ENCODE results near the gene LOXL3.

LOXL3 gene

DNA sequence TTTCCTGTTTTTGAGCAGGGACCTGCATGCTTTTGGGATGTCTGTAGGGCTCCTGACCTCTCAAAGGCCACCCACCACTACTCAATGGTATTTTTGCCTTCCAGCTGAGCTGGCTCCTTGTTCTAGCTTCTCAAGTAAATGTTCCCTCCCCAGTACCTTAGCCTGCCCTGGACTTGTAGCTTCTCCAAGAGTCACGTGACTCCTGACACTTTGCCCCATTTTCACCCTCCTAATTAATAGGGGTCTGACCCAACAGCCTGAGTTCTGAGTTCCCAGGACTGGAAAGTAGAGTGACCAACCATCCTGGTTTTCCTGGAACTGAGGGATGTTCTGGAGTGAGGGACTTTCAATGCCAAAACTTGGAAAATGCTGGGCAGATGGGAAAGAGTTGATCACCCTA, 58.3 kb downstream of the LOXL3 start:
- Histone ChIP-seq H3K9me3 (ENCODE audit: control extremely low read depth in 1 of 5, control insufficient read depth in 4 of 5, insufficient read depth in 2 of 5, low read depth in 1 of 5, low read length in 4 of 5) (no peaks in the 10 kb centered on the region), H3K4me1 (ENCODE audit: control extremely low read depth in 1 of 4, control insufficient read depth in 4 of 4, insufficient read depth in 4 of 4, low read length in 3 of 4) (peaks cover 4 to 26% (median 23%) of the 10 kb centered on the region in 4 experiments), H3K4me3 (ENCODE audit: control insufficient read depth in 1 of 7, extremely low read depth in 1 of 7, insufficient read depth in 4 of 7, low read depth in 2 of 7, low read length in 6 of 7) (no peak overlapping the region), H3K36me3 (ENCODE audit: control insufficient read depth in 4 of 4, insufficient read depth in 4 of 4, low read length in 3 of 4) (peaks cover 4 to 41% (median 24%) of the 10 kb centered on the region in 4 experiments), H3K27me3 (replicated peaks in 2 of 5; ENCODE audit: control insufficient read depth in 4 of 5, insufficient read depth in 5 of 5, low read length in 4 of 5) (peaks cover 0 to 44% (median 31%) of the 10 kb centered on the region in 5 experiments), H3K27ac (ENCODE audit: insufficient read depth in 1 of 2, low read depth in 1 of 2, low read length in 2 of 2, poor library complexity in 1 of 2, severe bottlenecking in 2 of 2) (no peak overlapping the region)
- CTCF ChIA-PET = interaction anchor here (0.8 to 1.3 kb wide), 5 partner anchors 8 to 93 kb away, joined by 3 to 4 read pairs (median 3); partner anchors contain the start of genes CCDC142 and TTC31
- 100% methylated on average over 1 of the region's 1 CpG for WGBS (ENCODE audit: insufficient coverage)
- POLR2A ChIA-PET = no interaction called here
- no peak for DNase-seq

- ChIA-PET CTCF (interaction anchor here (0.5 to 2.4 kb wide), 7 partner anchors 10 to 92 kb away, joined by 3 to 13 read pairs (median 5); partner anchors contain the start of genes CCDC142, PCGF1 and TTC31), POLR2A (no interaction called here)
- H3K27me3 ChIP-seq (replicated peaks in 2 of 5; ENCODE audit: control insufficient read depth in 4 of 5, insufficient read depth in 5 of 5, low read length in 4 of 5) = peaks cover 0 to 25% (median 17%) of the 10 kb centered on the region in 5 experiments
- H3K4me3 ChIP-seq (ENCODE audit: control insufficient read depth in 1 of 7, extremely low read depth in 1 of 7, insufficient read depth in 4 of 7, low read depth in 2 of 7, low read length in 6 of 7) = no peak overlapping the region
- DNase-seq = no peak
- 91% methylated on average over 3 of the region's 3 CpGs for WGBS (ENCODE audit: insufficient coverage)
- peaks cover 2 to 12% (median 10%) of the 10 kb centered on the region in 4 experiments for H3K4me1 ChIP-seq (ENCODE audit: control extremely low read depth in 1 of 4, control insufficient read depth in 4 of 4, insufficient read depth in 4 of 4, low read length in 3 of 4)
- no peaks in the 10 kb centered on the region for H3K9me3 ChIP-seq (ENCODE audit: control extremely low read depth in 1 of 5, control insufficient read depth in 4 of 5, insufficient read depth in 2 of 5, low read depth in 1 of 5, low read length in 4 of 5)
- H3K36me3 ChIP-seq (ENCODE audit: control insufficient read depth in 4 of 4, insufficient read depth in 4 of 4, low read length in 3 of 4) = peaks cover 6 to 56% (median 34%) of the 10 kb centered on the region in 4 experiments
- H3K27ac ChIP-seq (ENCODE audit: insufficient read depth in 1 of 2, low read depth in 1 of 2, low read length in 2 of 2, poor library complexity in 1 of 2, severe bottlenecking in 2 of 2) = no peak overlapping the region
These were observed 60.2 kb downstream of the LOXL3 start for GRCh38 chr2:74493546-74493945.

- CTCF ChIA-PET = interaction anchor here (0.8 to 2.7 kb wide), 6 partner anchors 8 to 94 kb away, joined by 3 to 13 read pairs (median 5); partner anchors contain the start of genes CCDC142, LBX2 and TTC31
- peaks cover 6 to 67% (median 36%) of the 10 kb centered on the region in 4 experiments for H3K36me3 ChIP-seq (ENCODE audit: control insufficient read depth in 4 of 4, insufficient read depth in 4 of 4, low read length in 3 of 4)
These were observed 61.8 kb downstream of the LOXL3 start for GRCh38 chr2:74491648-74492544.

DNA sequence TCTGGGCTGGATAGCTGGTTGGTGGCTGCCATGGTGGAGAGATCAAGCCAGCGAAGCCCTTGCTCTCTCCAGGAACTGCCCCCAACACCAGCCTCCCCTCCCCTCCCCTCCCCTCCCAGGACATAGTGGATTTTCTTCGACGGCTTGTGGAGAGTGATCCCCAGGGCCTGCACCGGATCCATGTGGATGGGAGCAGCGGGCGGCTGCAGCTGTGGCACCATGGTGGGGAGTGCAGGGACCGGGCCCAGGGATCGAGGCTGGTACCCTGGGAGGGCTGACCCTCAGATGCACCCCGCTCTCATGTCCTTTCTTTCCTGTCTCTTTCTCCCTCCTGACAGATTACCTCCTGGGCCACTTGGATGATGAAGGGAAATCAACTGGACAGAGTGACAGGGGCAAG, 63.8 kb downstream of the LOXL3 start:
- peaks cover 10 to 79% (median 38%) of the 10 kb centered on the region in 4 experiments for H3K36me3 ChIP-seq (ENCODE audit: control insufficient read depth in 4 of 4, insufficient read depth in 4 of 4, low read length in 3 of 4)
- no peak overlapping the region for H3K4me3 ChIP-seq (ENCODE audit: control insufficient read depth in 1 of 7, extremely low read depth in 1 of 7, insufficient read depth in 4 of 7, low read depth in 2 of 7, low read length in 6 of 7)
- no peaks in the 10 kb centered on the region for H3K4me1 ChIP-seq (ENCODE audit: control extremely low read depth in 1 of 4, control insufficient read depth in 4 of 4, insufficient read depth in 4 of 4, low read length in 3 of 4)
- no peaks in the 10 kb centered on the region for H3K27me3 ChIP-seq (replicated peaks in 2 of 5; ENCODE audit: control insufficient read depth in 4 of 5, insufficient read depth in 5 of 5, low read length in 4 of 5)
- no peak overlapping the region for H3K27ac ChIP-seq (ENCODE audit: insufficient read depth in 1 of 2, low read depth in 1 of 2, low read length in 2 of 2, poor library complexity in 1 of 2, severe bottlenecking in 2 of 2)
- H3K9me3 ChIP-seq (ENCODE audit: control extremely low read depth in 1 of 5, control insufficient read depth in 4 of 5, insufficient read depth in 2 of 5, low read depth in 1 of 5, low read length in 4 of 5) = no peaks in the 10 kb centered on the region
- ChIA-PET CTCF (interaction anchor here (0.5 to 3.3 kb wide), 8 partner anchors 14 to 668 kb away, joined by 3 to 15 read pairs (median 4); no protein-coding TSS in a partner anchor), POLR2A (no interaction called here)
- DNase-seq = no peak
- 97% methylated on average over 5 of the region's 9 CpGs for WGBS (ENCODE audit: insufficient coverage)

More at GRCh38 chr2:74491648-74492544, 61.8 kb downstream of the LOXL3 start:
- POLR2A ChIA-PET = no interaction called here
- Histone ChIP-seq H3K4me1 (ENCODE audit: control extremely low read depth in 1 of 4, control insufficient read depth in 4 of 4, insufficient read depth in 4 of 4, low read length in 3 of 4) (no peaks in the 10 kb centered on the region), H3K9me3 (ENCODE audit: control extremely low read depth in 1 of 5, control insufficient read depth in 4 of 5, insufficient read depth in 2 of 5, low read depth in 1 of 5, low read length in 4 of 5) (no peaks in the 10 kb centered on the region), H3K27me3 (replicated peaks in 2 of 5; ENCODE audit: control insufficient read depth in 4 of 5, insufficient read depth in 5 of 5, low read length in 4 of 5) (peaks cover 0 to 9% (median 9%) of the 10 kb centered on the region in 5 experiments), H3K4me3 (ENCODE audit: control insufficient read depth in 1 of 7, extremely low read depth in 1 of 7, insufficient read depth in 4 of 7, low read depth in 2 of 7, low read length in 6 of 7) (no peak overlapping the region), H3K27ac (ENCODE audit: insufficient read depth in 1 of 2, low read depth in 1 of 2, low read length in 2 of 2, poor library complexity in 1 of 2, severe bottlenecking in 2 of 2) (no peak overlapping the region)
- 98% methylated on average over 11 of the region's 12 CpGs for WGBS (ENCODE audit: insufficient coverage)
- DNase-seq = no peak

DNA sequence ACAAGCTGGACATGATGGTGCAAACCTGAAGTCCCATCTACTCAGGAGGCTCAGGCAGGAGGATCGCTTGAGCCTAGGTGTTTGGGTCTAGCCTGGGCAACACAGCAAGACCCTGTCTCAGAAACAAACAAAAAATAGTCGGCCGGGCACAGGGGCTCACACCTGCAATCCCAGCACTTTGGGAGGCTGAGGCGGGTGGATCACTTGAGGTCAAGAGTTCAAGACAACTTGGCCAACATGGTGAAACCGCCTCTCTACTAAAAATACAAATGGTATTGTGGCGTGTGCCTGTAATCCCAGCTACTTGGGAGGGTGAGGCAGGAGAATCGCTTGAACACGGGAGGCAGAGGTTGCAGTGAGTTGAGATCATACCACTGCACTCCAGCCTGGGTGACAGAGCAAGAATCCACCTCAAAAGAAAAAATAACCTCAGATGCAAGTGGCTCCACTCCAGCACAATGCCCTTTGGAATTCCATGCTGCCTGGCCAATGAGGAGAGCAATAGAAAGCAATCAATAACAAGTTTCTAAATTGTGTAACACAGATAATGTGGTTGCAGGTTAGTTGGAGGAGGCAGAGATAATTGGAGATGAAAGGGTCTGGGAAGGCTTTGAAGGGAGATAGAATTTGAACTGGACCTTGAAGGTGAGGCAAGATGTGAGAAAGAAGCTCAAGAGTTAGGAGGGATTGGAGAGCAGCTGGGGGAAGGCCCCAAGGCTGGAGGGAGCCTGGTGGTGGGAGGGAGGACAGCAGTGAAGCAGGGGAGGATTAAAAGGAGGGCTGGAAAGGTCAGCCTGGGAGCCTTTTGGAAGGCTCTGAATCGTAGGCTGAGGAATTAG, 64.9 kb downstream of the LOXL3 start:
- Histone ChIP-seq H3K27me3 (replicated peaks in 2 of 5; ENCODE audit: control insufficient read depth in 4 of 5, insufficient read depth in 5 of 5, low read length in 4 of 5) (no peaks in the 10 kb centered on the region), H3K27ac (ENCODE audit: insufficient read depth in 1 of 2, low read depth in 1 of 2, low read length in 2 of 2, poor library complexity in 1 of 2, severe bottlenecking in 2 of 2) (no peak overlapping the region), H3K4me3 (ENCODE audit: control insufficient read depth in 1 of 7, extremely low read depth in 1 of 7, insufficient read depth in 4 of 7, low read depth in 2 of 7, low read length in 6 of 7) (no peak overlapping the region), H3K36me3 (ENCODE audit: control insufficient read depth in 4 of 4, insufficient read depth in 4 of 4, low read length in 3 of 4) (peaks cover 9 to 73% (median 36%) of the 10 kb centered on the region in 4 experiments), H3K9me3 (ENCODE audit: control extremely low read depth in 1 of 5, control insufficient read depth in 4 of 5, insufficient read depth in 2 of 5, low read depth in 1 of 5, low read length in 4 of 5) (no peaks in the 10 kb centered on the region), H3K4me1 (ENCODE audit: control extremely low read depth in 1 of 4, control insufficient read depth in 4 of 4, insufficient read depth in 4 of 4, low read length in 3 of 4) (peaks cover 0 to under 1% (median 0%) of the 10 kb centered on the region in 4 experiments)
- ChIA-PET POLR2A (no interaction called here), CTCF (interaction anchor here (0.5 to 3.3 kb wide), 11 partner anchors 15 to 667 kb away, joined by 3 to 15 read pairs (median 3); partner anchors contain the start of gene STAMBP)
- DNase-seq = no peak
- WGBS (ENCODE audit: insufficient coverage) = 100% methylated on average over 9 of the region's 9 CpGs

- Histone ChIP-seq H3K9me3 (ENCODE audit: control extremely low read depth in 1 of 5, control insufficient read depth in 4 of 5, insufficient read depth in 2 of 5, low read depth in 1 of 5, low read length in 4 of 5) (no peaks in the 10 kb centered on the region), H3K27ac (ENCODE audit: insufficient read depth in 1 of 2, low read depth in 1 of 2, low read length in 2 of 2, poor library complexity in 1 of 2, severe bottlenecking in 2 of 2) (no peak overlapping the region), H3K4me3 (ENCODE audit: control insufficient read depth in 1 of 7, extremely low read depth in 1 of 7, insufficient read depth in 4 of 7, low read depth in 2 of 7, low read length in 6 of 7) (no peak overlapping the region), H3K4me1 (ENCODE audit: control extremely low read depth in 1 of 4, control insufficient read depth in 4 of 4, insufficient read depth in 4 of 4, low read length in 3 of 4) (peaks cover 4 to 20% (median 19%) of the 10 kb centered on the region in 4 experiments), H3K27me3 (replicated peaks in 2 of 5; ENCODE audit: control insufficient read depth in 4 of 5, insufficient read depth in 5 of 5, low read length in 4 of 5) (no peaks in the 10 kb centered on the region), H3K36me3 (ENCODE audit: control insufficient read depth in 4 of 4, insufficient read depth in 4 of 4, low read length in 3 of 4) (peaks cover 9 to 46% (median 23%) of the 10 kb centered on the region in 4 experiments)
- ChIA-PET CTCF (interaction anchor here (1.0 to 7.6 kb wide), 3 partner anchors 46 to 101 kb away, joined by 5 to 75 read pairs (median 53); no protein-coding TSS in a partner anchor), POLR2A (no interaction called here)
- WGBS (ENCODE audit: insufficient coverage) = 100% methylated on average over 1 of the region's 2 CpGs
- no peak for DNase-seq
These were observed 67.6 kb downstream of the LOXL3 start for GRCh38 chr2:74486141-74486540.

All from common myeloid progenitor, CD34-positive (primary cell).